Upper lobe of left lung (tissue), 6 donors: ENCODE data around the gene GFOD1. TPM values are rescaled to one million over a fixed set of nuclear protein-coding genes. Genes with fewer than 3 reads are reported as not detected.

Source experiments
- ATAC-seq, 2 donors: fragments of 200-7000 bp; cut with Tn5 transposase; one replicate each; pipeline ENCODE4 v1.9.1; 2022; ENCODE audit warnings: mild to moderate bottlenecking in 2 of 2, moderate library complexity in 2 of 2; ENCODE audit not compliant: low FRiP score in 2 of 2
- DNase-seq, 2 donors: peaks; one replicate each; pipeline ENCODE4 v3.0.0-alpha.2; 2019 to 2020
- H3K27ac ChIP-seq, 4 donors: fragments of 200-600 bp; sonication (generic); one replicate each; pipeline ENCODE4 v1.5.1; 2016 to 2019
- H3K27me3 ChIP-seq, 4 donors: fragments of 200-600 bp; sonication (generic); one replicate each; pipeline ENCODE4 v1.5.1; 2017 to 2019
- H3K36me3 ChIP-seq, 4 donors: fragments of 200-600 bp; sonication (generic); one replicate each; pipeline ENCODE4 v1.5.1; 2016 to 2019
- H3K4me1 ChIP-seq, 4 donors: fragments of 200-600 bp; sonication (generic); one replicate each; pipeline ENCODE4 v1.5.1; 2018 to 2019
- H3K4me3 ChIP-seq, 4 donors: fragments of 200-600 bp; sonication (generic); one replicate each; pipeline ENCODE4 v1.5.1; 2017 to 2019; ENCODE audit warnings: mild to moderate bottlenecking in 2 of 4, moderate library complexity in 1 of 4
- H3K9me3 ChIP-seq, 4 donors: fragments of 200-600 bp; sonication (generic); one replicate each; pipeline ENCODE4 v1.5.1; 2018 to 2019
- EP300 ChIP-seq, 4 donors: sonication (generic); formaldehyde crosslinking; IDR thresholded peaks; one replicate each; pipeline ENCODE4 v1.5.1; 2017; ENCODE audit warnings: antibody characterized with exemption in 4 of 4, control low read depth in 2 of 4
- POLR2A ChIP-seq, 4 donors: fragments of 450-650 bp; IDR thresholded peaks; one replicate each; pipeline ENCODE4 v1.5.1; 2016 to 2017; ENCODE audit warnings: antibody characterized with exemption in 4 of 4, mild to moderate bottlenecking in 2 of 4
- POLR2AphosphoS5 ChIP-seq, 2 donors: sonication (generic); formaldehyde crosslinking; IDR thresholded peaks; one replicate each; pipeline ENCODE4 v1.5.1; 2017; ENCODE audit warnings: antibody characterized with exemption in 2 of 2
- WGBS, 2 donors: methylation state at CpG; one replicate each; pipeline ENCODE4 v1.1.5; 2017 to 2018; 5-methylcytosine and 5-hydroxymethylcytosine counted together
- total RNA-seq, 6 donors: library from RNA; depleted of rRNA in 4 of 6; stranded (reverse); fragments of >200 nt in 4 of 6; gene quantifications; one replicate each; pipeline versions ENCODE4 v1.1.0 to v1.2.1, GENCODE V29; 2016 to 2021
- TF ChIP-seq, protein P1 (sequence below), 6 experiments: fragments of 450-650 bp in 4 of 6; fragments of 200-600 bp in 2 of 6; sonication (generic) in 2 of 6; IDR thresholded peaks; one replicate each; pipeline ENCODE4 v1.5.1; 2016 to 2019; ENCODE audit warnings: antibody characterized with exemption in 6 of 6
- donor health status: DM: no; HTN: no; CAD: no; lungs with moderate emphysema.
- donor health status: DM: no; HTN: yes; CAD: no; lungs with severe emphysema.

GFOD1 gene
- total RNA-seq, 6 donors from 2014 or later = 22.8 to 37.7 (median 25.8) TPM

DNA sequence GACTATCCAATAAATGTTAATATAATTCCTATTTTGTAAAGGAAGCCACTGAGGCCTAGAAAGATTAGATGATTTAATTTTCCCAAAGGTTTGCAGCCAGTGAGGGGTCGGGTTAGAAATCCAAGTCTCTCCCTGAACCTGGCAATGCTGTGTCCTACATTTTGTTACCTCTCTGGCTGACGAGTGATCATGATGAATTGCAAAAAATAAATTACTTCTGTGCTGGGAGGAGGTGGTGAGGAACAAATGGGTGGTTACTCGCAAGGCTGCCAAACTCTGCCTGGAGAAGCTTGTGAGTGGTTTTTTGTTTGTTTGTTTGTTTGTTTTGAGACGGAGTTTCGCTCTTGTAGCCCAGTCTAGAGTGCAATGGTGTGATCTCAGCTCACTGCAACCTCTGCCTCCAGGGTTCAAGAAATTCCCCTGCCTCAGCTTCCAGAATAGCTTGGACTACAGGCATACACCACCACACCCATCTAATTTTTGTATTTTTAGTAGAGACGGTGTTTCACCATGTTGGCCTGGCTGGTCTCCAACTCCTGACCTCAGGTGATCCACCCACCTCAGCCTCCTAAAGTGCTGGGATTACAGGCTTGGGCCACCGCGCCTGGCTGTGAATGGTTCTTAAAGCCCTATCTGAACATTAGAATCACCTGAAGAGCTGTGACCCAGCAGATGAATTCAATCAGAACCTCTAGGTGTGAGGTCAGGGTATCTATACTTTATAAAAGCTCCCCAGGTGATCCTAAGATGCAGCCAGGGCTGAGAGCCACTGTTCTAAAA lies 138.9 kb downstream of the GFOD1 start:
- TF ChIP-seq, protein P1, sequence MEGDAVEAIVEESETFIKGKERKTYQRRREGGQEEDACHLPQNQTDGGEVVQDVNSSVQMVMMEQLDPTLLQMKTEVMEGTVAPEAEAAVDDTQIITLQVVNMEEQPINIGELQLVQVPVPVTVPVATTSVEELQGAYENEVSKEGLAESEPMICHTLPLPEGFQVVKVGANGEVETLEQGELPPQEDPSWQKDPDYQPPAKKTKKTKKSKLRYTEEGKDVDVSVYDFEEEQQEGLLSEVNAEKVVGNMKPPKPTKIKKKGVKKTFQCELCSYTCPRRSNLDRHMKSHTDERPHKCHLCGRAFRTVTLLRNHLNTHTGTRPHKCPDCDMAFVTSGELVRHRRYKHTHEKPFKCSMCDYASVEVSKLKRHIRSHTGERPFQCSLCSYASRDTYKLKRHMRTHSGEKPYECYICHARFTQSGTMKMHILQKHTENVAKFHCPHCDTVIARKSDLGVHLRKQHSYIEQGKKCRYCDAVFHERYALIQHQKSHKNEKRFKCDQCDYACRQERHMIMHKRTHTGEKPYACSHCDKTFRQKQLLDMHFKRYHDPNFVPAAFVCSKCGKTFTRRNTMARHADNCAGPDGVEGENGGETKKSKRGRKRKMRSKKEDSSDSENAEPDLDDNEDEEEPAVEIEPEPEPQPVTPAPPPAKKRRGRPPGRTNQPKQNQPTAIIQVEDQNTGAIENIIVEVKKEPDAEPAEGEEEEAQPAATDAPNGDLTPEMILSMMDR (IDR thresholded peaks at IDR 0.05) = no peak
- TF ChIP-seq POLR2AphosphoS5 (IDR thresholded peaks at IDR 0.05) (no peak), POLR2A (IDR thresholded peaks at IDR 0.05) (no peak), EP300 (IDR thresholded peaks at IDR 0.05) (no peak)
- DNase-seq (no peak), ATAC-seq (no peak)
- Histone ChIP-seq H3K9me3 (no peaks in the 10 kb centered on the region), H3K36me3 (no peaks in the 10 kb centered on the region), H3K4me1 (no peaks in the 10 kb centered on the region), H3K27me3 (no peaks in the 10 kb centered on the region), H3K27ac (no peak overlapping the region), H3K4me3 (no peak overlapping the region)
- WGBS, 2 donors = 78 to 84% methylated on average over 8 of the region's 8 CpGs

DNA sequence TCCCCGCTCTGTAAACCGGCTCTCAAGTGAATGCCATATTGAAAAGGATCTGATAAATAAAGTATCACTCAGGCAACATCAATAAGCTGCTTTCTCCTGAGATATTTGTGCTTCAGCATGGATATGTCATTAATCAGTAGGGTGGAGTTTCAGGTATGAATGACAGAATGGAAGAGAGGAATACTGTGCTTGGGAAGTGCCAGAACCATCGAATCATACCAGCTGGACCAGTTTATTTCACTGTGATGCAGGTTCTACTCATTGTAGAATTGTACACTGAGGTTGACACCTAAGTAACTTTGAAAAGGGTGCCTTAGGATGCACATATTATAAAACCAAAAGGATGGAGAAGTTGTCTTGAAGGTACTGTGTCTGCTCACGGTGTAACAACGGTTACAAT lies 141.2 kb downstream of the GFOD1 start:
- H3K9me3 ChIP-seq = no peaks in the 10 kb centered on the region
- DNase-seq (no peak), ATAC-seq (no peak)
- no peak overlapping the region for H3K4me3 ChIP-seq
- no peak overlapping the region for H3K27ac ChIP-seq
- H3K36me3 ChIP-seq = no peaks in the 10 kb centered on the region
- H3K4me1 ChIP-seq = no peaks in the 10 kb centered on the region
- no peaks in the 10 kb centered on the region for H3K27me3 ChIP-seq
- 85 to 91% methylated on average over 5 of the region's 5 CpGs for WGBS, 2 donors
- TF ChIP-seq EP300 (IDR thresholded peaks at IDR 0.05) (no peak), POLR2AphosphoS5 (IDR thresholded peaks at IDR 0.05) (no peak), POLR2A (IDR thresholded peaks at IDR 0.05) (no peak)
- TF ChIP-seq, protein P1 (IDR thresholded peaks at IDR 0.05) = no peak

DNA sequence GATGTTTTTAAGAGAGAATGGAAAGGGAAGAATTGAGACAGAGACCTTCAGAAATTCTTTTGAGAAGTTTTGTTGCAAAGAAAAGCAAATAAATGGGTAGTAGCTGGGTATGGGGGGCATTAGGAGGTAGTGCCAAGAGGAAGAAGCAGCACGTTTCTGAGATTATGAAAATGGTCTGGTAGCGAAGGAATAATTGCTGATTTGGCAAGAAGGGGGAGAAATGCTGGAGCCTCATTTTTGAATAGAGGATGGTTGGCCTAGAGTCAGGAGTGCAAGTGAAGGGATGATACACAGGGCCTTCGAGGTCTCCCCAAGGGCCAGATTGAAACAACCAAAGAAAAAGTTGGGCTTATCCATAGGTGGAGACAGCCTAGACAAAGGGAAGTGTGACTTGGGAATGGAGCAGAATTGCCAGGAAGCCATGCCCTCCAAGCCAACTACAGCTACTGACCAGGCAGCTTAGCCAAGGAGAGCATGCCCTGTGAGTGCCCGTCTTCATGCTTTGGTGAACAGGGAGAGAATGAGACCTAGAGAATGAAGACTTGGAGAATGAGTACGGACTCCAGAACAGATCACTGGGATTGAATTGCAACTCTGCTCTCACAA lies 144.9 kb downstream of the GFOD1 start:
- H3K4me3 ChIP-seq = no peak overlapping the region
- TF ChIP-seq POLR2AphosphoS5 (IDR thresholded peaks at IDR 0.05) = no peak
- TF ChIP-seq EP300 (IDR thresholded peaks at IDR 0.05) = no peak
- TF ChIP-seq POLR2A (IDR thresholded peaks at IDR 0.05) = no peak
- TF ChIP-seq, protein P1 (IDR thresholded peaks at IDR 0.05) = no peak
- ATAC-seq (no peak), DNase-seq (no peak)
- H3K36me3 ChIP-seq = no peaks in the 10 kb centered on the region
- H3K27me3 ChIP-seq = no peaks in the 10 kb centered on the region
- no peaks in the 10 kb centered on the region for H3K4me1 ChIP-seq
- no peaks in the 10 kb centered on the region for H3K9me3 ChIP-seq
- no peak overlapping the region for H3K27ac ChIP-seq
- 71 to 93% methylated on average over 5 of the region's 5 CpGs for WGBS, 2 donors

DNA sequence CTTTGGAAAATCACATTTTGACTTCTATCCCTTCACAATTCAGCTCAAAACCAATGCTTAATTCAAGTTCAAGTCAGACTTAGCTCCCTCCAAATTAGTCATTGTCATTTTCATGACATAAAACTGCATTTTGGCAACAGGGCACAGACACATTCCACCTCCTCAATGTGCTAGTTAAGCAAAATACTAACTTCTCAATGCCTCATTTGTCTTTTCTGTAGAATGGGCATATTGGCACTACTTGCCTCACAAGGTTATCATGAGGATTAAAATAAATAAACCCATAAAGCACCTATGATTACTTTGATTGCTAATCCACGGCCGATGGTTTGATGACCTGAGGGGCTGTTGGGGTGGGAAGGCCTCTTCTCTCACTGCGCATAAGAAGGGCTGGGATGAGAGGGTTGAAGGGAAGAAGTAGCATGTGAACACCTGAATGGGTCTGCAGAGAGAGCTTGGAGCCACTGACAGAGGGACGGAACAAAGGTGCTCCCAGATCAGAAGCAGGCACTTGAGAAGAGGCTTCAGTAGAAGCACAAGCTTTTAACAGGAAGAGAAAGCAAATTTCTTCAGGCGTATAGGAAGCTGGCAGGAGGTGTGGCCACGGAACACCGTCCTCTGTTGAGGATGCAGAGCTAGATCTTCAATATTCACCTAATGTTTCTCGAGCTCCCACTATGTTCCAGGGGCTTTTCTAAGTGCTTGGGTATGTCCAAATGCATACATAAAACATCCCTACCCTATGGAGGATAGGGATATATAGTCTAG lies 147.4 kb downstream of the GFOD1 start:
- TF ChIP-seq POLR2A (IDR thresholded peaks at IDR 0.05) (no peak), EP300 (IDR thresholded peaks at IDR 0.05) (no peak), POLR2AphosphoS5 (IDR thresholded peaks at IDR 0.05) (no peak)
- TF ChIP-seq, protein P1 (IDR thresholded peaks at IDR 0.05) = no peak
- DNase-seq (no peak), ATAC-seq (no peak)
- Histone ChIP-seq H3K9me3 (no peaks in the 10 kb centered on the region), H3K27me3 (no peaks in the 10 kb centered on the region), H3K4me1 (peaks cover 0 to 4% (median 2%) of the 10 kb centered on the region in 4 donors), H3K4me3 (no peak overlapping the region), H3K27ac (no peak overlapping the region), H3K36me3 (no peaks in the 10 kb centered on the region)
- WGBS, 2 donors = 53 to 58% methylated on average over 8 of the region's 8 CpGs
